ENCODE results near the gene HSD17B8.

The HSD17B8 gene

DNA sequence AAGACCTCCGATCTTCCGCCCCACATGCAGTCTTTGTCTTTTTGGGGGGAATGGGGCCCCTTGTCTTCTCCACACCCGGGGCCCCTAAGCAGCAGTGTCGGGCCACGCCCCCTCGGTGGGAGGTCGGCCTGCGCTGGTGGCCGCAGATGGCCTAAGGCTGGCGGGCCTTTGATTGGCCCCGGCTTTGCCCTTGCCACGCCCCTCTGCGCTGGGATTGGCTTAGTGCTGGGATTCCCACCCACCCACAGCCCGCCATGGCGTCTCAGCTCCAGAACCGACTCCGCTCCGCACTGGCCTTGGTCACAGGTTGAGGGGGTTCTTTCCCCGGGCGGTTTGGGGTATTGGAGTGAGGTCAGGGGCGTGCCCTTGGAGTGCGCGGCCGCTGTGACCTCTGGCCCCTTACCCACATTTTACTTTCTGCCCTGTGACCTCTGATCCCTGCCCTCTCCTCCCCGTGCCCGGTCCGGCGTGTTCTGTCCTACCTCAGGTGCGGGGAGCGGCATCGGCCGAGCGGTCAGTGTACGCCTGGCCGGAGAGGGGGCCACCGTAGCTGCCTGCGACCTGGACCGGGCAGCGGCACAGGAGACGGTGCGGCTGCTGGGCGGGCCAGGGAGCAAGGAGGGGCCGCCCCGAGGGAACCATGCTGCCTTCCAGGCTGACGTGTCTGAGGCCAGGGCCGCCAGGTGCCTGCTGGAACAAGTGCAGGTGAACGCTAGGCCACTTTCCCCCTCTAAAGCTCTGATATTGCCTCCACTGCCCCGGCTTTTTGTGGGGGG, at the start of gene HSD17B8:
Gene HSD17B8 (plus strand): TSS at position 241 of the 776 bp plus-strand sequence. CDS start 14 bp downstream, at position 255.
- peak; percentile 84 to 94 for DNase-seq (ENCODE audit: low spot score in 2 of 2)
- Mint-ChIP-seq H3K27ac (peak within 1 kb of the TSS; percentile 98), H3K9me3 (no peaks in the 10 kb centered on the region), H3K36me3 (peaks cover 73% of the 10 kb centered on the region), H3K4me3 (peak within 1 kb of the TSS; percentile 92), H3K4me1 (peaks cover 79% of the 10 kb centered on the region)
- peak; percentile 64 for ATAC-seq

DNA sequence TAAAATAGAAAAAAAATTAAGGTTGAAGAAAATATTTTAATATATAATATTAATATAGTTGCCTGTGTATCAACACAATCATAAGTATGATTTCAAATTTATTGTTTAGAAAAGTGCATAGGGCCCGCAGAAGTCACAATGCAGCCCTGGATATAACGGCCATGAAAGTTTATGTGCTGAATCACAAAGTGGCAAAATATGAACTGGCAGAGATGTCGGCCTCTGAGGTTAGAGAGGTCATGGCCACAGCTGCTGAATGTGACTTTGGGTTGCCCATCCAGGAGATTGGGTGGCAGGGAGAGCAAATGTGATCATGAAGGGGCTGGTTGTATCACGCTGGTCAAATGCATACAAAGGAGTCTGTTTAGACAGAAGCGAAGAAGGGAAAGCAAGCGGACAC, 47.9 kb upstream of the HSD17B8 start:
- no peak overlapping the region for H3K27ac Mint-ChIP-seq
- H3K9me3 Mint-ChIP-seq, result peaks cover 3% of the 10 kb centered on the region
- no peaks in the 10 kb centered on the region for H3K36me3 Mint-ChIP-seq
- peaks cover 6% of the 10 kb centered on the region for H3K4me1 Mint-ChIP-seq
- ATAC-seq (no peak), DNase-seq (ENCODE audit: low spot score in 2 of 2) (no peak)
- H3K4me3 Mint-ChIP-seq, result no peak overlapping the region

DNA sequence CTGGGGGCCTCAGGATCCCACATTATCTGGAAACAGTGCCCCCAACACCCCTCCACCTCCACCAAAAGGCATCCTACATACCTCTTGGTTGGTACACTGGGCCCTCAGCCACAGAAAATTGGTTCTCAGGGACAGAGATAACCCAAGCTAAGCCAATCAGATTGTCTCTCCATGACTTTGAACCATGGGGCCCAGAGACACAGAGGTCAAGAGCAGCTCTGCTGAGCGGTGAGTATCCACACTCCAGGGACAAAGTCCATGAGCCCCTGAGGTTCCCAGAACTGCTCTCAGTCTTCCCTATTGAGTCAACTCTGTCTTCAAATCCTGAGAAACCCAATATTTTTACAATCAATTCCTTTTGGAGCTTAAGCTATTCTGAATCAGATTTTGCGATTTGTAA, 47.5 kb upstream of the HSD17B8 start:
- Mint-ChIP-seq H3K4me3 (no peak overlapping the region), H3K36me3 (no peaks in the 10 kb centered on the region), H3K27ac (no peak overlapping the region), H3K9me3 (peaks cover under 1% of the 10 kb centered on the region), H3K4me1 (peaks cover 10% of the 10 kb centered on the region)
- ATAC-seq, result no peak
- DNase-seq (ENCODE audit: low spot score in 2 of 2), result no peak

DNA sequence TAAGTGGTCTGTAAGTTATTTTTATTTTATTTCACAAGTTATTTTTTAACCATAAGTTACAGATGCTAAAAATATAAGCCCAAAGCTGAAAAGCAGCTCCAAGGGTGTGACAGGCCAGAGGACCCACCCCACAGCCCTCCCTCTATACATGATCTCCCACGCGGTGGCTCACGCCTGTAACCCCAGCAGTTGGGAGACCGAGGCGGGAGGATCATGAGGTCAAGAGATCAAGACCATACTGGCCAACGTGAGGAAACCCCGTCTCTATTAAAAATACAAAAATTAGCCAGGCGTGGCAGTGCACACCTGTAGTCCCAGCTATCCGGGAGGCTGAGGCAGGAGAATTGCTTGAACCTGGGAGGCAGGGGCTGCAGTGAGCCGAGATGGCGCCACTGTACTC, 44.4 kb upstream of the HSD17B8 start:
- Mint-ChIP-seq H3K4me1 (peaks cover 15% of the 10 kb centered on the region), H3K9me3 (no peaks in the 10 kb centered on the region), H3K4me3 (no peak overlapping the region), H3K36me3 (no peaks in the 10 kb centered on the region), H3K27ac (no peak overlapping the region)
- no peak for ATAC-seq
- DNase-seq (ENCODE audit: low spot score in 2 of 2), result no peak

- Mint-ChIP-seq H3K9me3 (no peaks in the 10 kb centered on the region), H3K27ac (peak overlapping the region; percentile 91), H3K4me1 (peaks cover 15% of the 10 kb centered on the region), H3K4me3 (peak overlapping the region; percentile 81), H3K36me3 (no peaks in the 10 kb centered on the region)
- ATAC-seq (no peak), DNase-seq (ENCODE audit: low spot score in 2 of 2) (no peak)
Observed at GRCh38 chr6:33160728-33161344, 43.6 kb upstream of the HSD17B8 start.

GRCh38 chr6:33161354-33162331, 42.8 kb upstream of the HSD17B8 start:
- no peaks in the 10 kb centered on the region for H3K36me3 Mint-ChIP-seq
- no peaks in the 10 kb centered on the region for H3K9me3 Mint-ChIP-seq
- peak; percentile 93 for ATAC-seq
- peak overlapping the region; percentile 91 for H3K27ac Mint-ChIP-seq
- H3K4me3 Mint-ChIP-seq, result peak overlapping the region; percentile 81
- DNase-seq (ENCODE audit: low spot score in 2 of 2), result peak; percentile 93
- peaks cover 15% of the 10 kb centered on the region for H3K4me1 Mint-ChIP-seq

DNA sequence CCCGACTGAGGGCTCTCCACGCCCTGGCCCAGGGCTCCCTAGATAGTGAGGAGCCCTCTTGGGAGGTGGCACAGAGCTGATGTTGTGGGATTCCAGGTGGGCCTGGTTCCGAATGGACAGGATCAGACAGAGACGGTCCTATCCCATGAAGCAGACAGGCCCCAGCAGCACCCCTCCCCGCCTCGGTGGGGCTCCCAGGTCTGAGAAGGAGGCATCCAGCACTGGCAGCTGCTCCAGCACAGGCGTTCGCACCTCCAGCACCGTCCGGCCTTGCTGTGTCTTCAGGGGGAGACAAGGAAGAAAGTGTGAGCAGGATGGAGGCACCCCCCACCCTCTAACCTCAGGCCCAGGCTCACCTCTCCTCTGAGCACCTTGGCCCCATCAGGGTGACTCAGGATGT, 40.9 kb upstream of the HSD17B8 start:
- DNase-seq (ENCODE audit: low spot score in 2 of 2) (no peak), ATAC-seq (no peak)
- H3K27ac Mint-ChIP-seq, result no peak overlapping the region
- H3K36me3 Mint-ChIP-seq, result no peaks in the 10 kb centered on the region
- H3K9me3 Mint-ChIP-seq, result no peaks in the 10 kb centered on the region
- peaks cover 15% of the 10 kb centered on the region for H3K4me1 Mint-ChIP-seq
- H3K4me3 Mint-ChIP-seq, result no peak overlapping the region

DNA sequence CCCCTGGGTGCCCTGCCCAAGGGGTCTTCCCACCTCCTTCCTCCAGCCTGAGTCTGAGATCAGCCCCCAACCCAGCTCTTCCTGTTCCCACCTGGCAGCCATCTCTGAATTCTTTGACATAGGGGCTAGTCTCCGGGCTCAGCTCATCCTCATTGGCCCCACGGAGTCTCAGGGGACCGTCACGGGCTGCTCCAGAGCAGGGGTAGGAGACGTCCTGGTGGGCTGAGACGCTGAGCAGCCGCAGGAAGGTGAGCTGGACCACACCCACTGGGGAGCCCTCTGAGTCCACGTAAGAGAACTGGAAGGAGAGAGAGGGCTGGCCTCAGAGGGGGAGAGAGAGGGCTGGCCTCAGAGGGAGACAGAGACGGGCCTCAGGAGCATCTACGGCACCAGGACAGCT, 40.3 kb upstream of the HSD17B8 start:
- ATAC-seq, result no peak
- H3K4me3 Mint-ChIP-seq, result no peak overlapping the region

GRCh38 chr6:33164665-33165373, 39.6 kb upstream of the HSD17B8 start:
- no peak for ATAC-seq
- H3K9me3 Mint-ChIP-seq, result no peaks in the 10 kb centered on the region
- H3K4me1 Mint-ChIP-seq, result peaks cover 22% of the 10 kb centered on the region
- DNase-seq (ENCODE audit: low spot score in 2 of 2), result no peak
- H3K4me3 Mint-ChIP-seq, result no peak overlapping the region
- no peaks in the 10 kb centered on the region for H3K36me3 Mint-ChIP-seq
- H3K27ac Mint-ChIP-seq, result no peak overlapping the region

More for the DNA sequence above, 40.3 kb upstream of the HSD17B8 start:
- Mint-ChIP-seq H3K36me3 (no peaks in the 10 kb centered on the region), H3K9me3 (no peaks in the 10 kb centered on the region), H3K4me1 (peaks cover 19% of the 10 kb centered on the region), H3K27ac (no peak overlapping the region)
- DNase-seq (ENCODE audit: low spot score in 2 of 2), result no peak

DNA sequence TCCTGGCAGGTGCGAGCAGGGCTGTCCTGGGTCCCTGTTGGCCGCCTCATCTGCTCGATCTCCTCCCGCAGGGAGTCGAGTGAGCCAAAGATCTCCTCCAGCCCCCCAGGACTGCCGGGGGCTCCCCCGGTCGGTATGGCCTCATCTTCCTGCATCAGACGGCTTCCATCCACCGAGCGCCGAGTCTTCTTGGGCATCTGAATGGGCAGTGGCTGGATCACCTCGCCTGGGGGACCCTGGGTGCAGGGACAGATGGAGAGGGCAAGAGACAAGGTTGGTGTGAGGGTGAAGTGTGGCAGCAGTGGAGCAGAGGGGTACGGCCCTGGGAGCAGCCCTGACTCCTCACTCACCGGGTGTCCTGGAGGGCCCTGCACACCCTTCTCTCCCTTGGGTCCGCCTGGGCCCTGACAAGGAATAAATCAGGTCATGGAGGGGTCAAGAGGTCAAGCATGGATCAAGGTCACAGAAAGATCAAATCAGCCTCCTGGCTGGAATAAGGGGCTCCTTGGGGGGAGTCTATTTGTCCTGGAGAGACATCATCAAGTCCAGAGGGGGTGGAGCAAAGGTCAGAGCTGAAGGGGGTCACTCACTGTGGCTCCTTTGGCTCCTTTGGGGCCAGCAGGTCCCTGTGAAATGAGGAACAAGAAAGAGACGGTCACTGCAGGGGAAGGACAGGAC, 38.7 kb upstream of the HSD17B8 start:
- Mint-ChIP-seq H3K9me3 (no peaks in the 10 kb centered on the region), H3K4me1 (peaks cover 22% of the 10 kb centered on the region), H3K27ac (peak overlapping the region; percentile 76), H3K4me3 (no peak overlapping the region), H3K36me3 (no peaks in the 10 kb centered on the region)
- ATAC-seq (no peak), DNase-seq (ENCODE audit: low spot score in 2 of 2) (no peak)

GRCh38 chr6:33166363-33166762, 38.1 kb upstream of the HSD17B8 start:
- no peak overlapping the region for H3K4me3 Mint-ChIP-seq
- H3K4me1 Mint-ChIP-seq, result peaks cover 18% of the 10 kb centered on the region
- no peak for ATAC-seq
- H3K27ac Mint-ChIP-seq, result no peak overlapping the region
- H3K9me3 Mint-ChIP-seq, result no peaks in the 10 kb centered on the region
- H3K36me3 Mint-ChIP-seq, result no peaks in the 10 kb centered on the region
- DNase-seq (ENCODE audit: low spot score in 2 of 2), result no peak

DNA sequence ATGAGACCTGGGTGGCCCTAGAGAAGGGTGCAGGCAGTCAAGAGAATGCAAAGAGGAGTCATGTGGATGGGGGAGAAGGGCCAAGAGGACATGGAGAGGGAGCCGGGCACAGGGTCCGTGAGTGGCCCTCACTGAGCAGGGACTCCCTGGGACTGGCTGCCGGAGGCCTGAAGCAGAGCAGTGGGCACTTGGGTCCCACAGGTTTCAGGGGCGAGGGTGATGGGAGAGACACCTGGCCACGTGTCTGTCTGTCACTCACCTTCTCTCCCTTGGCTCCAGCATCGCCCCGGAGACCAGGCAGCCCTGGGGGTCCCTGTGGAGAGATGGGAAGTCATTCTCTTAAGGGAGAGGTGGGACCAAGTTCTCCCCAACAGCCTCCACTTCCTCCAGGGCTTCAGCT, 37.6 kb upstream of the HSD17B8 start:
- H3K4me1 Mint-ChIP-seq, result peaks cover 14% of the 10 kb centered on the region
- no peaks in the 10 kb centered on the region for H3K36me3 Mint-ChIP-seq
- DNase-seq (ENCODE audit: low spot score in 2 of 2) (no peak), ATAC-seq (no peak)
- no peak overlapping the region for H3K27ac Mint-ChIP-seq
- H3K9me3 Mint-ChIP-seq, result no peaks in the 10 kb centered on the region
- no peak overlapping the region for H3K4me3 Mint-ChIP-seq

GRCh38 chr6:33167374-33168283, 36.8 kb upstream of the HSD17B8 start:
- H3K27ac Mint-ChIP-seq, result no peak overlapping the region
- H3K9me3 Mint-ChIP-seq, result no peaks in the 10 kb centered on the region

DNA sequence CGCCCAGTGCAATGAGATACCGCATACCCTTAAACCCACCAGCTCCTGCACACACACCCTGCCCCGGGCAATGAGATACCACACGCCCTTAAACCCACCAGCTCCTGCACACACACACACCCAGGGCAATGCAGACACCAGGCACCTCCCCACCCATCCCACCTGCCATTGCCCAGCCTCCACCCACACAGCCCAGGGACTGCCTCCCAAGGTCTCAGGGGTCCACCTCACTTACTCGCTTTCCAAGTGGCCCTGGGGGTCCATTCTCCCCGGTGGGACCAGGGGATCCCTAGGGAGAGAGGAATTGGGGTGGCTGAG, 36.2 kb upstream of the HSD17B8 start:
- H3K27ac Mint-ChIP-seq, result no peak overlapping the region
- no peaks in the 10 kb centered on the region for H3K9me3 Mint-ChIP-seq
- DNase-seq (ENCODE audit: low spot score in 2 of 2) (no peak), ATAC-seq (no peak)
- H3K4me3 Mint-ChIP-seq, result no peak overlapping the region
- H3K4me1 Mint-ChIP-seq, result peaks cover 7% of the 10 kb centered on the region
- H3K36me3 Mint-ChIP-seq, result no peaks in the 10 kb centered on the region

More at GRCh38 chr6:33167374-33168283, 36.8 kb upstream of the HSD17B8 start:
- ATAC-seq (no peak), DNase-seq (ENCODE audit: low spot score in 2 of 2) (no peak)
- H3K4me1 Mint-ChIP-seq, result peaks cover 7% of the 10 kb centered on the region
- H3K4me3 Mint-ChIP-seq, result no peak overlapping the region
- H3K36me3 Mint-ChIP-seq, result no peaks in the 10 kb centered on the region
